Esophagus muscularis mucosa (tissue), 4 donors: ENCODE data around the gene COIL. TPM values are rescaled to one million over a fixed set of nuclear protein-coding genes. Genes with fewer than 3 reads are reported as not detected.
A peak's percentile ranks its signal among the peaks of the same experiment; 100 is the strongest.

ENCODE experiments used
- DNase-seq: peaks from one replicate; pipeline ENCODE4 v3.0.0-alpha.2; 2017; ENCODE audit errors: extremely low spot score
- H3K27ac ChIP-seq, 4 donors: fragments of 200-600 bp; sonication (generic); replicated peaks in 1 of 4; 1 replicate in 3 of 4; 2 replicates in 1 of 4; pipeline ENCODE4 v1.5.1; 2016 to 2019; ENCODE audit warnings: mild to moderate bottlenecking in 1 of 4
- H3K27me3 ChIP-seq, 4 donors: fragments of 200-600 bp; sonication (generic); one replicate each; pipeline versions ENCODE4 v1.5.1 to v1.6.0; 2016 to 2019
- H3K36me3 ChIP-seq, 4 donors: fragments of 200-600 bp; sonication (generic); one replicate each; pipeline ENCODE4 v1.5.1; 2016 to 2019
- H3K4me1 ChIP-seq, 4 donors: fragments of 200-600 bp; sonication (generic); one replicate each; pipeline ENCODE4 v1.5.1; 2016 to 2019
- H3K4me3 ChIP-seq, 4 donors: fragments of 200-600 bp; sonication (generic); 1 replicate in 2 of 4; 2 replicates in 2 of 4; pipeline ENCODE4 v1.5.1; 2016 to 2019; ENCODE audit warnings: mild to moderate bottlenecking in 4 of 4, moderate library complexity in 1 of 4
- H3K9me3 ChIP-seq, 4 donors: fragments of 200-600 bp; sonication (generic); 1 replicate in 3 of 4; 2 replicates in 1 of 4; pipeline ENCODE4 v1.5.1; 2016 to 2019
- EP300 ChIP-seq: sonication (generic); formaldehyde crosslinking; IDR thresholded peaks from one replicate; pipeline ENCODE4 v1.6.1; 2017; ENCODE audit warnings: antibody characterized with exemption
- POLR2A ChIP-seq: fragments of 450-650 bp; IDR thresholded peaks from one replicate; pipeline ENCODE4 v1.6.1; 2017; ENCODE audit warnings: antibody characterized with exemption, moderate library complexity, mild to moderate bottlenecking, low read depth
- POLR2AphosphoS5 ChIP-seq, 2 donors: sonication (generic); formaldehyde crosslinking; IDR thresholded peaks; one replicate each; pipeline ENCODE4 v1.6.1; 2017; ENCODE audit warnings: antibody characterized with exemption in 2 of 2
- WGBS: methylation state at CpG from one replicate; pipeline ENCODE4 v1.1.5; 2018; 5-methylcytosine and 5-hydroxymethylcytosine counted together
- intact Hi-C: fragments of 100-400 bp; cut with DNase I; formaldehyde crosslinking; loops from one replicate; pipeline ENCODE4 v1.15.1; 2023
- total RNA-seq, 4 donors: library from RNA; depleted of rRNA; stranded (reverse); fragments of >200 nt; gene quantifications; one replicate each; pipeline versions ENCODE4 v1.1.0 to v1.2.1, GENCODE V29; 2016
- TF ChIP-seq, protein P1 (sequence below), 3 experiments: fragments of 200-600 bp in 2 of 3; fragments of 450-650 bp in 1 of 3; sonication (generic) in 2 of 3; IDR thresholded peaks; one replicate each; pipeline ENCODE4 v1.5.1; 2017 to 2019; ENCODE audit warnings: antibody characterized with exemption in 3 of 3, mild to moderate bottlenecking in 2 of 3, moderate library complexity in 1 of 3

Gene COIL
- total RNA-seq, 4 donors from 2014 or later: 9.9 to 13.3 (median 11.4) TPM

GRCh38 chr17:56929362-56929969 is 31.4 kb downstream of the COIL start:
- intact Hi-C loops: no loop called here
- Histone ChIP-seq H3K27ac (no peak overlapping the region), H3K27me3 (no peaks in the 10 kb centered on the region), H3K36me3 (peaks cover 4 to 15% (median 9%) of the 10 kb centered on the region in 4 donors), H3K4me3 (no peak overlapping the region), H3K4me1 (no peaks in the 10 kb centered on the region), H3K9me3 (no peaks in the 10 kb centered on the region)
- DNase-seq: no peak
- no peak for TF ChIP-seq POLR2AphosphoS5 (IDR thresholded peaks at IDR 0.05)
- TF ChIP-seq POLR2A: no peak
- no peak for TF ChIP-seq EP300
- TF ChIP-seq, protein P1, sequence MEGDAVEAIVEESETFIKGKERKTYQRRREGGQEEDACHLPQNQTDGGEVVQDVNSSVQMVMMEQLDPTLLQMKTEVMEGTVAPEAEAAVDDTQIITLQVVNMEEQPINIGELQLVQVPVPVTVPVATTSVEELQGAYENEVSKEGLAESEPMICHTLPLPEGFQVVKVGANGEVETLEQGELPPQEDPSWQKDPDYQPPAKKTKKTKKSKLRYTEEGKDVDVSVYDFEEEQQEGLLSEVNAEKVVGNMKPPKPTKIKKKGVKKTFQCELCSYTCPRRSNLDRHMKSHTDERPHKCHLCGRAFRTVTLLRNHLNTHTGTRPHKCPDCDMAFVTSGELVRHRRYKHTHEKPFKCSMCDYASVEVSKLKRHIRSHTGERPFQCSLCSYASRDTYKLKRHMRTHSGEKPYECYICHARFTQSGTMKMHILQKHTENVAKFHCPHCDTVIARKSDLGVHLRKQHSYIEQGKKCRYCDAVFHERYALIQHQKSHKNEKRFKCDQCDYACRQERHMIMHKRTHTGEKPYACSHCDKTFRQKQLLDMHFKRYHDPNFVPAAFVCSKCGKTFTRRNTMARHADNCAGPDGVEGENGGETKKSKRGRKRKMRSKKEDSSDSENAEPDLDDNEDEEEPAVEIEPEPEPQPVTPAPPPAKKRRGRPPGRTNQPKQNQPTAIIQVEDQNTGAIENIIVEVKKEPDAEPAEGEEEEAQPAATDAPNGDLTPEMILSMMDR (IDR thresholded peaks at IDR 0.05): no peak

GRCh38 chr17:56928586-56928985 is 32.3 kb downstream of the COIL start:
- H3K36me3 ChIP-seq: peaks cover 0 to 6% (median 3%) of the 10 kb centered on the region in 4 donors
- DNase-seq: no peak
- H3K9me3 ChIP-seq: no peaks in the 10 kb centered on the region
- no peaks in the 10 kb centered on the region for H3K4me1 ChIP-seq
- no peaks in the 10 kb centered on the region for H3K27me3 ChIP-seq
- intact Hi-C loops: no loop called here
- no peak overlapping the region for H3K4me3 ChIP-seq
- no peak for TF ChIP-seq POLR2A
- no peak for TF ChIP-seq EP300
- TF ChIP-seq POLR2AphosphoS5 (IDR thresholded peaks at IDR 0.05): no peak
- TF ChIP-seq, protein P1 (IDR thresholded peaks at IDR 0.05): no peak
- WGBS: 95% methylated on average over 2 of the region's 2 CpGs
- no peak overlapping the region for H3K27ac ChIP-seq

- Histone ChIP-seq H3K4me3 (no peak overlapping the region), H3K27me3 (no peaks in the 10 kb centered on the region), H3K9me3 (no peaks in the 10 kb centered on the region), H3K27ac (no peak overlapping the region), H3K36me3 (no peaks in the 10 kb centered on the region), H3K4me1 (no peaks in the 10 kb centered on the region)
- TF ChIP-seq EP300: no peak
- TF ChIP-seq, protein P1 (IDR thresholded peaks at IDR 0.05): no peak
- no peak for TF ChIP-seq POLR2A
- TF ChIP-seq POLR2AphosphoS5 (IDR thresholded peaks at IDR 0.05): no peak
- WGBS: 75% methylated on average over 2 of the region's 2 CpGs
- intact Hi-C loops: no loop called here
- DNase-seq: no peak
Observed at GRCh38 chr17:56926704-56927103, 34.1 kb downstream of the COIL start.

GRCh38 chr17:56926270-56926669 is 34.6 kb downstream of the COIL start:
- Histone ChIP-seq H3K27me3 (no peaks in the 10 kb centered on the region), H3K4me1 (no peaks in the 10 kb centered on the region), H3K36me3 (no peaks in the 10 kb centered on the region), H3K4me3 (no peak overlapping the region), H3K9me3 (no peaks in the 10 kb centered on the region), H3K27ac (no peak overlapping the region)
- TF ChIP-seq, protein P1 (IDR thresholded peaks at IDR 0.05): no peak
- TF ChIP-seq POLR2AphosphoS5 (IDR thresholded peaks at IDR 0.05) (no peak), POLR2A (no peak), EP300 (no peak)
- intact Hi-C loops: no loop called here
- DNase-seq: peak; percentile 19

GRCh38 chr17:56925088-56925487 is 35.8 kb downstream of the COIL start:
- H3K27ac ChIP-seq: no peak overlapping the region
- H3K36me3 ChIP-seq: no peaks in the 10 kb centered on the region
- DNase-seq: no peak
- no peak overlapping the region for H3K4me3 ChIP-seq
- intact Hi-C loops: no loop called here
- no peaks in the 10 kb centered on the region for H3K9me3 ChIP-seq
- TF ChIP-seq EP300: no peak
- no peak for TF ChIP-seq POLR2AphosphoS5 (IDR thresholded peaks at IDR 0.05)
- no peak for TF ChIP-seq POLR2A
- TF ChIP-seq, protein P1 (IDR thresholded peaks at IDR 0.05): no peak
- no peaks in the 10 kb centered on the region for H3K4me1 ChIP-seq
- H3K27me3 ChIP-seq: no peaks in the 10 kb centered on the region
- 85% methylated on average over 2 of the region's 2 CpGs for WGBS
